ENCODE results near the gene AGAP5.
"Not testable (repeated sequence)": the region's sequence is repeated elsewhere in the genome, so short reads cannot be mapped to it uniquely, and the experiment has no call there.

- TF ChIP-seq CTCF, POLR2A (IDR thresholded peaks at IDR 0.05): not testable (repeated sequence)
Observed at GRCh38 chr10:73714483-73714882, 16.6 kb upstream of the AGAP5 start.

Data from testis (tissue), 2 donors.